ENCODE results near the gene ST6GAL1. TPM values are rescaled to one million over a fixed set of nuclear protein-coding genes. Genes with fewer than 3 reads are reported as not detected.

ST6GAL1 gene
- total RNA-seq, 1 donor from 2014 or later = 35.0 TPM

DNA sequence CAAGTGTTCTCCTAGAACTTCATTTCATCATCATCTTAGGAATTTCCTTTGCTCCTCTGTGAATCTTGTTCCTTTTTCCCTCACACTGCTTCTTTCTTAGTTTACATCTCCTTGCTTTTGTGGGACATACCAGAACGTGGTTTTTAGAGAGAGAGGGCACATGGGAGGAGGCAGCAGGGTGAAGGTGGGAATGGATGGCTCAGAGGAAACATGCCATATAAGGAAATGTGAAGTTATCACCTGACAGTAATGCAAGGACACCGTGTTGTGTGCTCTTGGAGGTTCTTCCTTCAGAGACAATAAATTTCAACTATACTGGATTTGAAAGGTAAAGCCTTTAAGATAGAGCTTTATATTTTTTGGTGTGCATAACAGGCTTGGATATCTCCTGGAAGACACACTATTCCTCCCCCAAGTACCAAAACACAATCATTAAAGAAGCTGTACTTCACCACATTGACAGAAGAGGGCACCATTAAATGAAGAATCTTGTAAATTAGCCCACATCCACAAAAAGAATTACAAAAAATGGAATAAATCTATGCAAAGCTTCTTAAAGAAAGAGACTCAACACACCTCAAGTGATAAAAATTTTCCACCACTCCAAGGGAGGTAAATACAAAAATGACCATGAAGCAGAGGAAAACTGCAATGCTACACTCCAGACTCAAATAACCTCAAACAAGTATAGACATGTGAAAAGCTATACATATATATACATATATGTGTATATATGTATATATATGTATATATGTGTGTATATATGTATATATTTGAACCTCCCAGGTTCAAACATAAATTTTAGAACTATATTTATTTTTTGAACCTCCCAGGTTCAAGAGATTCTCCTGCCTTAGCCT, 182.8 kb downstream of the ST6GAL1 start:
- no peak for DNase-seq (ENCODE audit: low spot score)

GRCh38 chr3:187114511-187114910, 184.2 kb downstream of the ST6GAL1 start:
- no peak for DNase-seq (ENCODE audit: low spot score)

- DNase-seq (ENCODE audit: low spot score) = no peak
These were observed 190.0 kb downstream of the ST6GAL1 start for GRCh38 chr3:187120326-187120725.

DNA sequence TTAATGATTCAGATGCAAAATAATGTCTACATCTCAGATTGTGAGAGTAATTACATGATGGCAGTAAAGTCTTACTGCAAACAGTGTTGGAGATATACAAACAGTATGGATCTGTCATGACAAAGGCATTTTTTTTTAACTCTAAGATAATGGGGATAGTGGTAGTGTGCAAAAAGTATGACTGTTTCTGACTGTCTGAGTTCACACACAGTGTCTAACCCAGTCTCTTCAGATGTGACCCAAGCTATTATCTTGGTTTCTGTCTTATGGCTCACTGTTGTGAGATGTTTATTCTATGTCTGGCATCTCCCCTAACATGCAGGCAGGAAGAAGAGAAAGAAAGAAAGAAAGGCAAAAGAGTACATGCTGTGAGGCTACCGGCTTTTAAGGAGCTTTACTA, 191.9 kb downstream of the ST6GAL1 start:
- DNase-seq (ENCODE audit: low spot score) = no peak

DNA sequence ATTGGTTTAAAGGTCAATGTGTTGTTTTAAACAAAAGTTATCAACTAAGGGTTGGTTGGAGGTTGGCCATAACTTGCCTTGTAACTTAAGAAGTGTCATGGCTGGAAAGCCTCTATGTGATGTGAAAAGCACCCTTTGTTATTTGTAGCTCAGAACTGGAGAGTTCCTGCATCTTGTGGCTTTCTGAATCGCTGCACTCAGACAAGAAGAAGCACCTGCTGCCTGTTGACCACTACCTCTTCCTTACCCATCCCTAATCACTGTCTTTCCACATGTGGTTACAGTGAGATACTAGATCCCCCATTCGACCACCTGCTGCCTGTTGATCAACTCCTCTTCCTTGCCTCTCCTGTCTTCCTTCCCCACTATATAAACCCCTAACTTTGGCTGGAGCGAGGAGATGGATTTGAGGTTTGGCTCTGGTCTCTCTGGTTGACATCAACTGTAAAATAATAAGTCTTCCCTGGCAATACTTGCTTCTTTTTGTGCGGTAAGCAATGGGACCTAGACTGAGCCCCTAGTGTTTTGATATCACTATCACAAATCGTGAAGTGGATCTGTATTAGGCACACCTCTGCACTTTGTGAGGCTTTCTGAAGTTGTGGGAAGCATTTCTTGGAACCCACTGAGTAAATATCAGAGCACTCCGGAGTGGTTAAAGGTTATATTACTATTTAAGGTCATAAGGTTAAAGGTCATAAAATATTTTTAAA, 195.1 kb downstream of the ST6GAL1 start:
- no peak for DNase-seq (ENCODE audit: low spot score)

Other genes starting within 250 kb of the ST6GAL1 start
- 0.43 TPM for gene KNG1, start 213.2 kb upstream of the ST6GAL1 start, total RNA-seq
- gene EIF4A2, start 146.9 kb upstream of the ST6GAL1 start, total RNA-seq = 535 TPM
- gene RFC4, start 124.0 kb upstream of the ST6GAL1 start, total RNA-seq = 9.4 TPM
- 0.26 TPM for gene ADIPOQ, start 87.8 kb upstream of the ST6GAL1 start, total RNA-seq
- gene RPL39L, start 209.0 kb downstream of the ST6GAL1 start, total RNA-seq = 2.7 TPM